ENCODE data around the gene G3BP1.
"Not testable (repeated sequence)": the region's sequence is repeated elsewhere in the genome, so short reads cannot be mapped to it uniquely, and the experiment has no call there.

Gene G3BP1

DNA sequence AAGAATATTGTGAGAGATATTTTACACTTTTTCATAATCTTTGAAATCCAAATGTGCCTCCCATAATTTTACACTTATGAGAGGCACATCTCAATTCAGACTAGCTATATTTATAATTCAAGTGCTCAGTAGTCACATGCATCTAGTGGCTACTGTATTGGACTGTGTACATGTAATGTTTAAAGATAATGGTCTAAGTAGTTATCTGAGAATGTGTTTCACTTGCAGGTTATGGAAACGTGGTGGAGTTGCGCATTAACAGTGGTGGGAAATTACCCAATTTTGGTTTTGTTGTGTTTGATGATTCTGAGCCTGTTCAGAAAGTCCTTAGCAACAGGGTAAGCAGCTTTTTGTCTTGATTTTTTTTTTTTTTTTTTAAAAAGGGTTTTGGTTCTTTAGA lies 28.8 kb downstream of the G3BP1 start:
- no peak for DNase-seq

- DNase-seq: no peak
Measured at GRCh38 chr5:151805414-151806223, 33.9 kb downstream of the G3BP1 start.

DNA sequence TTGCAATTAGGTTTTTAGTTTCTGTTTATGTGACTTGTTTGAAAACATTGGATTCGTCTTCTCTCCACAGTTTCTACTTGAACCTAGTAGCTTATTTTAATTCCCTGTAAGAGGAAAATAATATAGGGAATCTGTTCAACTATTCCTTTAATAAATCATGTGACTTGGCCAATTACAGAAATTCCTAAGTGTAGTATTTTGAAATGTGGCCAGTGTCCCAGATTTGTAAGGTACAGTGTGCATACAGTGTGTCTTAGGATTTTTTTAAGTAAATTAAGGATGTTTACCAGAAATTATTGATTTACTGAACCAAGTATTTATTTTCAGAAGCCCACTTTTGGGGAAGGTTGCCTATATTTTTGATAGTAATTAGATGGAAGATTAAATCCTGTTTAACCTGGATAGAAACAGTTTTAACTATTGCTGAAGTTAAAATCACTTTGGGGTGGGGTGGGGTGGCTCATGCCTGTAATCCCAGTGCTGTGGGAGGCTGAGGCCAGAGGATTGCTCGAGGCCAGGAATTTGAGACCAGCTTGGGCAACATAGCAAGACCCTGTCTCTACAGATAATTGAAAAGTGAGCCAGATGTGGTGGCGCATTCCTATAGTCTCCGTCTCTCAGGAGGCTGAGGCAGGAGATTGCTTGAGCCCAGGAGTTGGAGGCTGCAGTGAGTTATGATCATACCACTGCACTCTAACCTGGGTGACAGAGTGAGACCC lies 36.9 kb downstream of the G3BP1 start:
- no peak for DNase-seq

GRCh38 chr5:151810449-151810848 lies 38.7 kb downstream of the G3BP1 start:
- no peak for DNase-seq

GRCh38 chr5:151810897-151811296 lies 39.1 kb downstream of the G3BP1 start:
- no peak for DNase-seq

- DNase-seq: no peak
Measured at GRCh38 chr5:151811593-151812321, 40.0 kb downstream of the G3BP1 start.

- DNase-seq: no peak
Measured at GRCh38 chr5:151812757-151813309, 41.1 kb downstream of the G3BP1 start.

DNA sequence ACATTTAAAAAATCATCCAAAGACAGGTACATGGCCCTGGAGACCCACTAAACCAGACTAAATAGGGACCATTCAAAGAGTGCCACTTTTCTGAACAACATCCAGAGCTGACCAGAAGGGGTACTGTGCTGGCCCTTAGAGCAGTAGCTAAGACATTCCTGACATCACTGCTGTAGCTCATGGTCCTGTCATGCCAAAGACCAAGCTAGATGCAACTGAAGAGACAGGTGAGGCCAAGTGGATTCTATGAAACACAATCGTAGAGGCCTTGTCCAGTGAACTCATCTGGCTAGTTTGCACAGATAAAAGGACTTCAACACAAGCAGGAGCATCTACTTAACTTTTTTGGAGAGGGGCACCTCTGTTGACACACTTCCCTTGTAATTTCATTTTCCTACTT lies 43.3 kb downstream of the G3BP1 start:
- no peak for DNase-seq

DNA sequence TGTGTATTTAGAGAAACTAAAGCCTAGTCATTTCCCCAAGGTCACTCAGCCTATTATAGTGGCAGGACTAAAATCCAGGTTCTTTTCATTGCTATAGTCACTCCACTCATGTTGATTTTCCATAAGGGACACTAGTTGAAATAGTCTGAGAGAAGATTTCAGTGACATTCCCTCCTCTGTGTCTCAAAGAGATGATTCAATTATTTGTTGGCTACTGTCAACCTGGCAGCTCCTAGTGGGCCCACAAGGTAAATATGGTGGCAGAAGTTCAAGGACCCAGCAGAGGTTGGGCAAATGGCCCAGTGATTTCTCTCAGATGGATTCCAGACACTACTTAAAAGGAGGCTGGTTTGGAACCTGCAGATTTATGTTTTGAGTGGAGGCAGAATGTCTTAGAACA lies 48.1 kb downstream of the G3BP1 start:
- DNase-seq: no peak

GRCh38 chr5:151820271-151820670 lies 48.5 kb downstream of the G3BP1 start:
- no peak for DNase-seq

GRCh38 chr5:151820903-151821302 lies 49.1 kb downstream of the G3BP1 start:
- DNase-seq: no peak

- DNase-seq: no peak
Measured at GRCh38 chr5:151822141-151822540, 50.4 kb downstream of the G3BP1 start.

DNA sequence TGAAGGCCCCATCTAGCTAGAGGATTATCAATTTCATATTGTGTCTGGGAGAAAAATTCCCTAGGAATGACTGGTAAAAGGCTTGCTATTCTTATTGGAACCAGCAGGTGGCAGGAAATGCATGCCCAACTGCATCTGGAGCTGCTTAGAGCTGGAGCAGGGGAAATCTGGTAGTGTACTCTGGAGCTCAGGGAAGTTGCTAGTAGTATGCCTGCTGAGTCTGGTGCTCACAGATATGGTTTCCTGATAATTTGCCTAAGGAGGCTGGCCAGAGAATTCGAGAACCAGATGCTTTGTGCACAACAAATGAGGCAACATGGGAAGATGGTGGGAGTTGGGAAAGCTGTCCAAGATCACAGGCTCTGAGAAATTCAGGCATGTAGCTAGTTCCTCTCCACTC lies 53.7 kb downstream of the G3BP1 start:
- DNase-seq: peak; percentile 5

- no peak for DNase-seq
Measured at GRCh38 chr5:151829370-151829769, 57.6 kb downstream of the G3BP1 start.

GRCh38 chr5:151832843-151833242 lies 61.1 kb downstream of the G3BP1 start:
- not testable (repeated sequence) for DNase-seq

DNA sequence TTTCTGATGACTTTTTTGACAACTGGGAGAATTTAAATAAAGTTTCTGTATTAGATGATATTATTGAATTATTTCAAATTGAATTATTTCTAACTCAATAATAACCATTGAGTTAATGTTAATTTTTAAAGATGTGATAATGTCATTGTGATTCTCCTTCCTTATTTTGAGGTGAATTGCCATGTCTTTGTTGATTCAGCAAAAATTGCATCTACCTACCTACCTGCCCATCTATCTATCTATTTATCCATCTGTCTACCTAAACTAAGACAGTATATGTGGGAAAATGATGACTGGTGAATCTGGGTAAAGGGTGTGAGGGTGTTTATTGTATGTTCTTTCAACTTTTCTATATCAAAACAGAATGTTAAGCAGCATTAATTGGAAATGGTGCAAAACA lies 75.0 kb downstream of the G3BP1 start:
- DNase-seq: no peak

GRCh38 chr5:151847871-151848270 lies 76.1 kb downstream of the G3BP1 start:
- DNase-seq: no peak

- DNase-seq: peak; percentile 88
Measured at GRCh38 chr5:151855701-151856100, 83.9 kb downstream of the G3BP1 start.

- no peak for DNase-seq
Measured at GRCh38 chr5:151856861-151857260, 85.1 kb downstream of the G3BP1 start.

DNA sequence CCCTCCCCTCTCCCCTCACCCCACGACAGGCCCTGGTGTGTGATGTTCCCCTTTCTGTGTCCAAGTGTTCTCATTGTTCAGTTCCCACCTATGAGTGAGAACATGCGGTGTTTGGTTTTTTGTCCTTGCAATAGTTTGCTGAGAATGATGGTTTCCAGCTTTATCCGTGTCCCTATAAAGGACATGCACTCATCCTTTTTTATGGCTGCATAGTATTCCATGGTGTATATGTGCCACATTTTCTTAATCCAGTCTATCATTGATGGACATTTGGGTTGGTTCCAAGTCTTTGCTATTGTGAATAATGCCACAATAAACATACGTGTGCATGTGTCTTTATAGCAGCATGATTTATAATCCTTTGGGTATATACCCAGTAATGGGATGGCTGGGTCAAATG lies 89.1 kb downstream of the G3BP1 start:
- not testable (repeated sequence) for DNase-seq

Measured in DMS79 (cell line).